ENCODE results near the gene TEP1. TPM values are rescaled to one million over a fixed set of nuclear protein-coding genes. Genes with fewer than 3 reads are reported as not detected.

The TEP1 gene
- total RNA-seq, 1 donor from 2014 or later, result 10.4 TPM

DNA sequence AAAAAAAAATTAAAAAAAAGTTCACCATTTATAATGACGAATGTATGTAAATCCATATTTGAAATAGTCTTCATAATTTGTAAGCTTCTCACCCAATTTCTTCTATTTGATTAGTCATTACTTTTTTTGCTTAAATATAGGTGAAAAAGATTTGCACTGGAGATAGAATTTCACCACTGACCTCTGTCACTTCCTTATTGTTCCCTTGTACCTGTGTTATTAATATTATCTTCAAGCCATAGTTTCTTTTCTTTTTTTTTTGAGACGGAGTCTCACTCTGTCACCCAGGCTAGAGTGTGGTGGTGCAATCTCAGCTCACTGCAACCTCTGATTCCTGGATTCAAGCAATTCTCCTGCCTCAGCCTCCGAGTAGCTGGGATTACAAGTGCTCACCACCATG lies 15.8 kb downstream of the TEP1 start:
- H3K4me1 ChIP-seq (ENCODE audit: control insufficient read depth in 3 of 3, insufficient read depth in 3 of 3, low read length in 3 of 3), result peaks cover 0 to 5% (median 0%) of the 10 kb centered on the region in 3 donors
- H3K36me3 ChIP-seq (ENCODE audit: control insufficient read depth in 3 of 3, insufficient read depth in 3 of 3, low read length in 3 of 3), result peaks cover 41 to 75% (median 63%) of the 10 kb centered on the region in 3 donors
- H3K27me3 ChIP-seq (ENCODE audit: control insufficient read depth in 3 of 3, insufficient read depth in 3 of 3, low read length in 3 of 3), result no peaks in the 10 kb centered on the region
- H3K9me3 ChIP-seq (ENCODE audit: control insufficient read depth in 3 of 3, low read length in 3 of 3), result no peaks in the 10 kb centered on the region
- no peak overlapping the region for H3K9ac ChIP-seq (ENCODE audit: low read depth in 1 of 3, low read length in 3 of 3)
- H3K27ac ChIP-seq (ENCODE audit: low read depth, low read length), result no peak overlapping the region
- H3K4me3 ChIP-seq (ENCODE audit: low read length in 3 of 3), result no peak overlapping the region

DNA sequence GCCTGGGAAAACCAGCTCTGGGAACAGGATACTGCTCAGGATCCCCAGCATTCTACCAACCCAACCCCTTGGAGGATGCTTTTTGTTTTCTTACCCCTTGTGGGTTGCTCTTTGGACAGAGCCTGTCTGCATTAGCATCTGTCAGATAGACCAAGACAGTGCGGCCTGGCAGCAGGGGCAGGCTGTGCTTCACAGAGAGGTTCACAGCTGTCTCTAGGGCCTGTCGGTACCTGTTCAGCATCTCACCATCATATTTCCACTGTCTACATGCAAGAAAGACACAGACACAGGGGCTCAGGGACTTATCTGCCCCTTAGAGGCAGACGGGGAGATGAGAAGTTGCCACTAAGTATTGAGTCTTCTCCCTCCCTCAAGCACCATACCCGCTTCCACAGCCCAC lies 21.8 kb downstream of the TEP1 start:
- H3K9me3 ChIP-seq (ENCODE audit: control insufficient read depth in 3 of 3, low read length in 3 of 3), result no peaks in the 10 kb centered on the region
- peaks cover 55 to 83% (median 80%) of the 10 kb centered on the region in 3 donors for H3K36me3 ChIP-seq (ENCODE audit: control insufficient read depth in 3 of 3, insufficient read depth in 3 of 3, low read length in 3 of 3)
- H3K4me3 ChIP-seq (ENCODE audit: low read length in 3 of 3), result no peak overlapping the region
- H3K27me3 ChIP-seq (ENCODE audit: control insufficient read depth in 3 of 3, insufficient read depth in 3 of 3, low read length in 3 of 3), result no peaks in the 10 kb centered on the region
- peaks cover 0 to 7% (median 5%) of the 10 kb centered on the region in 3 donors for H3K4me1 ChIP-seq (ENCODE audit: control insufficient read depth in 3 of 3, insufficient read depth in 3 of 3, low read length in 3 of 3)
- no peak overlapping the region for H3K27ac ChIP-seq (ENCODE audit: low read depth, low read length)
- H3K9ac ChIP-seq (ENCODE audit: low read depth in 1 of 3, low read length in 3 of 3), result no peak overlapping the region

- no peak overlapping the region for H3K9ac ChIP-seq (ENCODE audit: low read depth in 1 of 3, low read length in 3 of 3)
- H3K27me3 ChIP-seq (ENCODE audit: control insufficient read depth in 3 of 3, insufficient read depth in 3 of 3, low read length in 3 of 3), result no peaks in the 10 kb centered on the region
- peaks cover 0 to 7% (median 5%) of the 10 kb centered on the region in 3 donors for H3K4me1 ChIP-seq (ENCODE audit: control insufficient read depth in 3 of 3, insufficient read depth in 3 of 3, low read length in 3 of 3)
- H3K9me3 ChIP-seq (ENCODE audit: control insufficient read depth in 3 of 3, low read length in 3 of 3), result no peaks in the 10 kb centered on the region
- H3K27ac ChIP-seq (ENCODE audit: low read depth, low read length), result no peak overlapping the region
- peaks cover 71 to 85% (median 84%) of the 10 kb centered on the region in 3 donors for H3K36me3 ChIP-seq (ENCODE audit: control insufficient read depth in 3 of 3, insufficient read depth in 3 of 3, low read length in 3 of 3)
- H3K4me3 ChIP-seq (ENCODE audit: low read length in 3 of 3), result no peak overlapping the region
Observed at GRCh38 chr14:20388159-20388558, 25.1 kb downstream of the TEP1 start.

GRCh38 chr14:20387576-20387975 lies 25.7 kb downstream of the TEP1 start:
- Histone ChIP-seq H3K27me3 (ENCODE audit: control insufficient read depth in 3 of 3, insufficient read depth in 3 of 3, low read length in 3 of 3) (no peaks in the 10 kb centered on the region), H3K4me3 (ENCODE audit: low read length in 3 of 3) (no peak overlapping the region), H3K36me3 (ENCODE audit: control insufficient read depth in 3 of 3, insufficient read depth in 3 of 3, low read length in 3 of 3) (peaks cover 77 to 91% (median 90%) of the 10 kb centered on the region in 3 donors), H3K4me1 (ENCODE audit: control insufficient read depth in 3 of 3, insufficient read depth in 3 of 3, low read length in 3 of 3) (peaks cover 0 to 7% (median 5%) of the 10 kb centered on the region in 3 donors), H3K9ac (ENCODE audit: low read depth in 1 of 3, low read length in 3 of 3) (no peak overlapping the region), H3K9me3 (ENCODE audit: control insufficient read depth in 3 of 3, low read length in 3 of 3) (no peaks in the 10 kb centered on the region), H3K27ac (ENCODE audit: low read depth, low read length) (no peak overlapping the region)

GRCh38 chr14:20386276-20386855 lies 26.9 kb downstream of the TEP1 start:
- Histone ChIP-seq H3K4me1 (ENCODE audit: control insufficient read depth in 3 of 3, insufficient read depth in 3 of 3, low read length in 3 of 3) (peaks cover 0 to 7% (median 5%) of the 10 kb centered on the region in 3 donors), H3K27ac (ENCODE audit: low read depth, low read length) (no peak overlapping the region), H3K4me3 (ENCODE audit: low read length in 3 of 3) (no peak overlapping the region), H3K27me3 (ENCODE audit: control insufficient read depth in 3 of 3, insufficient read depth in 3 of 3, low read length in 3 of 3) (no peaks in the 10 kb centered on the region), H3K9me3 (ENCODE audit: control insufficient read depth in 3 of 3, low read length in 3 of 3) (no peaks in the 10 kb centered on the region), H3K36me3 (ENCODE audit: control insufficient read depth in 3 of 3, insufficient read depth in 3 of 3, low read length in 3 of 3) (peaks cover 84 to 93% (median 91%) of the 10 kb centered on the region in 3 donors), H3K9ac (ENCODE audit: low read depth in 1 of 3, low read length in 3 of 3) (no peak overlapping the region)

GRCh38 chr14:20384886-20385285 lies 28.4 kb downstream of the TEP1 start:
- H3K36me3 ChIP-seq (ENCODE audit: control insufficient read depth in 3 of 3, insufficient read depth in 3 of 3, low read length in 3 of 3), result peaks cover 87 to 95% (median 92%) of the 10 kb centered on the region in 3 donors
- H3K9ac ChIP-seq (ENCODE audit: low read depth in 1 of 3, low read length in 3 of 3), result no peak overlapping the region
- H3K4me3 ChIP-seq (ENCODE audit: low read length in 3 of 3), result no peak overlapping the region
- no peak overlapping the region for H3K27ac ChIP-seq (ENCODE audit: low read depth, low read length)
- no peaks in the 10 kb centered on the region for H3K27me3 ChIP-seq (ENCODE audit: control insufficient read depth in 3 of 3, insufficient read depth in 3 of 3, low read length in 3 of 3)
- no peaks in the 10 kb centered on the region for H3K4me1 ChIP-seq (ENCODE audit: control insufficient read depth in 3 of 3, insufficient read depth in 3 of 3, low read length in 3 of 3)
- H3K9me3 ChIP-seq (ENCODE audit: control insufficient read depth in 3 of 3, low read length in 3 of 3), result no peaks in the 10 kb centered on the region

GRCh38 chr14:20384321-20384720 lies 29.0 kb downstream of the TEP1 start:
- Histone ChIP-seq H3K27ac (ENCODE audit: low read depth, low read length) (no peak overlapping the region), H3K4me3 (ENCODE audit: low read length in 3 of 3) (no peak overlapping the region), H3K4me1 (ENCODE audit: control insufficient read depth in 3 of 3, insufficient read depth in 3 of 3, low read length in 3 of 3) (no peaks in the 10 kb centered on the region), H3K27me3 (ENCODE audit: control insufficient read depth in 3 of 3, insufficient read depth in 3 of 3, low read length in 3 of 3) (no peaks in the 10 kb centered on the region), H3K36me3 (ENCODE audit: control insufficient read depth in 3 of 3, insufficient read depth in 3 of 3, low read length in 3 of 3) (peaks cover 87 to 96% (median 92%) of the 10 kb centered on the region in 3 donors), H3K9ac (ENCODE audit: low read depth in 1 of 3, low read length in 3 of 3) (no peak overlapping the region), H3K9me3 (ENCODE audit: control insufficient read depth in 3 of 3, low read length in 3 of 3) (no peaks in the 10 kb centered on the region)

GRCh38 chr14:20383636-20384035 lies 29.7 kb downstream of the TEP1 start:
- Histone ChIP-seq H3K9ac (ENCODE audit: low read depth in 1 of 3, low read length in 3 of 3) (no peak overlapping the region), H3K4me3 (ENCODE audit: low read length in 3 of 3) (no peak overlapping the region), H3K36me3 (ENCODE audit: control insufficient read depth in 3 of 3, insufficient read depth in 3 of 3, low read length in 3 of 3) (peaks cover 90 to 96% (median 94%) of the 10 kb centered on the region in 3 donors), H3K4me1 (ENCODE audit: control insufficient read depth in 3 of 3, insufficient read depth in 3 of 3, low read length in 3 of 3) (no peaks in the 10 kb centered on the region), H3K9me3 (ENCODE audit: control insufficient read depth in 3 of 3, low read length in 3 of 3) (no peaks in the 10 kb centered on the region), H3K27ac (ENCODE audit: low read depth, low read length) (no peak overlapping the region), H3K27me3 (ENCODE audit: control insufficient read depth in 3 of 3, insufficient read depth in 3 of 3, low read length in 3 of 3) (no peaks in the 10 kb centered on the region)

DNA sequence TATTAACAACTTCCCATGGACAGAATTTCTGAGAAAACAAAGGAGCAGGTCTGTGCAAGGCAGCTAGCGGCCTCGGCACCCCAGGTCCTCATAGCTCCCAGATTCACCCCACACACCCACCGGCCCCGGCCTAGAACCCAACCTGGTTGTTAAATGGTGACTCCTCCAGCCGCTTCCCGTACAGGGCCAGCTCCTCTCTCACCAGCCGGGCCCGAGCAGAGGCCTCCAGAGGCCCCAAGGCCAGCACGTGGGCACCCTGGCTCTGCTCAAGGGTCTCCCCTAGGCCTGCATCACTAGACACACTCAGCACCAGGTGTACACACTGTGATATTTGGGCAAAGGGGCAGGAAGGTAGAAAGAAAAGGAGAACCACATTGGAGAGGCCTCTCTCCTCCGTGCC lies 30.3 kb downstream of the TEP1 start:
- no peaks in the 10 kb centered on the region for H3K27me3 ChIP-seq (ENCODE audit: control insufficient read depth in 3 of 3, insufficient read depth in 3 of 3, low read length in 3 of 3)
- H3K9ac ChIP-seq (ENCODE audit: low read depth in 1 of 3, low read length in 3 of 3), result no peak overlapping the region
- H3K36me3 ChIP-seq (ENCODE audit: control insufficient read depth in 3 of 3, insufficient read depth in 3 of 3, low read length in 3 of 3), result peaks cover 90 to 96% (median 94%) of the 10 kb centered on the region in 3 donors
- H3K4me1 ChIP-seq (ENCODE audit: control insufficient read depth in 3 of 3, insufficient read depth in 3 of 3, low read length in 3 of 3), result no peaks in the 10 kb centered on the region
- no peaks in the 10 kb centered on the region for H3K9me3 ChIP-seq (ENCODE audit: control insufficient read depth in 3 of 3, low read length in 3 of 3)
- no peak overlapping the region for H3K27ac ChIP-seq (ENCODE audit: low read depth, low read length)
- H3K4me3 ChIP-seq (ENCODE audit: low read length in 3 of 3), result no peak overlapping the region

DNA sequence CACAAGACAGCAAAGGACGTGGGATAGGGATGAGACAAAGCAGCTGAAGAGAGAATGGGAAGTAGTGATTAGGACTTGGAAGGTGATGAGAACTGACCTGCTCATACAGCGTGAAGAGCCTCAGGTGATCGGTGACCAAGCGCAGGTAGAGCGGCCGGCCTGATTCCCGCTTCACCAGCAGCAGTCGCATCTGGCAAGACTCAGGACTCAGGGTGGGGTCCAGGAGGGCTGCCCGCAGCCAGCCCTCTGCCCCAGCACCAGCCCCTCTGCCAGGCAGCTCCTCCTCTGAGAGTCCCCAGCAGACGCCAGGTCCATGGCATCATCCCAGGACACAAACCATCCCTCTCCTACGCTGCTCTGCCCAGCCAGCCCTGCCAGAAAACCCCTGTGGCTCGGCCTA lies 30.8 kb downstream of the TEP1 start:
- H3K27ac ChIP-seq (ENCODE audit: low read depth, low read length), result no peak overlapping the region
- H3K36me3 ChIP-seq (ENCODE audit: control insufficient read depth in 3 of 3, insufficient read depth in 3 of 3, low read length in 3 of 3), result peaks cover 90 to 96% (median 94%) of the 10 kb centered on the region in 3 donors
- no peaks in the 10 kb centered on the region for H3K4me1 ChIP-seq (ENCODE audit: control insufficient read depth in 3 of 3, insufficient read depth in 3 of 3, low read length in 3 of 3)
- no peak overlapping the region for H3K9ac ChIP-seq (ENCODE audit: low read depth in 1 of 3, low read length in 3 of 3)
- no peaks in the 10 kb centered on the region for H3K9me3 ChIP-seq (ENCODE audit: control insufficient read depth in 3 of 3, low read length in 3 of 3)
- H3K4me3 ChIP-seq (ENCODE audit: low read length in 3 of 3), result no peak overlapping the region
- no peaks in the 10 kb centered on the region for H3K27me3 ChIP-seq (ENCODE audit: control insufficient read depth in 3 of 3, insufficient read depth in 3 of 3, low read length in 3 of 3)

All from skeletal muscle tissue (tissue), 4 donors.